HS-27A (cell line): Measurements from ENCODE around the gene TTC1.
A peak's percentile ranks its signal among the peaks of the same experiment; 100 is the strongest.
"Not testable (repeated sequence)": the region's sequence is repeated elsewhere in the genome, so short reads cannot be mapped to it uniquely, and the experiment has no call there.

Experiments
- DNase-seq: peaks from one replicate; pipeline ENCODE4 v3.0.0-alpha.2; 2012; ENCODE audit warnings: low read depth, missing footprints

TTC1 gene, protein sequence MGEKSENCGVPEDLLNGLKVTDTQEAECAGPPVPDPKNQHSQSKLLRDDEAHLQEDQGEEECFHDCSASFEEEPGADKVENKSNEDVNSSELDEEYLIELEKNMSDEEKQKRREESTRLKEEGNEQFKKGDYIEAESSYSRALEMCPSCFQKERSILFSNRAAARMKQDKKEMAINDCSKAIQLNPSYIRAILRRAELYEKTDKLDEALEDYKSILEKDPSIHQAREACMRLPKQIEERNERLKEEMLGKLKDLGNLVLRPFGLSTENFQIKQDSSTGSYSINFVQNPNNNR

DNA sequence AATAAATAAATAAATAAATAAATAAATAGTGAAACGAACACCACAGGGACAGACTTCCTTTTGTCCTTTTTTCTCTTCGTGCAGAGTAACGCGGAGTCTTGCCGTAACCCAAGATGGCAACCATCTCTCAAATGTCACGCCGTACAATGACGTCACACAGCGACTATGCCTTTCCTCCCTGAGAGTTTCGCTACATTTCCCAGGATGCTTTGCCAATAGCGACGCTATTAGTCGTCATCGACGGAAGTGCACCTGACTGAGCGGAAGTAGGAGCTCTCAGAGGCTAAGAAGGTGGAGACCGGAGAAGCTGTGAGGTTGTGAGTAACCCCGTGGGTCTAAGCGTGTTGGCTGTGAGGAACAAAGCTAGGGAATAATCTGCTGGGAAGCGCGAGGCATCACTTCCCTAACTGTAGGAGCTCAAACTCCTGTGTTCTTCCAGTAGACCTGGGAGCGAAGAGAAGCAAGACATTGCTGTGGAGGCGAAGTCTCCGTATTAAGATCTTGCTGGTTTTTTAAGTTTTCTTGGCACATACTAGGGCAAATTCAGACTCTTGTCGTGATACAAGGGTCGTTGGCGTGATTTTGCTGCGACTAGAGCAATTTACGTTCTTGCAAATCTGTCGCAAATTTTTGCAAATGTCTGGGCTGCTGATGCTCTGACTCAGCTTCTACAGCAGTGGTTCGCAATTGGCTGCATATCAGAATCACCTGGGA is at the start of gene TTC1:
TTC1 (plus strand) TSS at position 263 of the 714 bp plus-strand sequence. CDS start 1,390 bp downstream, outside the sequence.
- DNase-seq, result peak; percentile 91

GRCh38 chr5:159961176-159962160 is 47.5 kb upstream of the TTC1 start:
- DNase-seq, result no peak

- DNase-seq, result no peak
These were observed 46.7 kb upstream of the TTC1 start for GRCh38 chr5:159962214-159962613.

DNA sequence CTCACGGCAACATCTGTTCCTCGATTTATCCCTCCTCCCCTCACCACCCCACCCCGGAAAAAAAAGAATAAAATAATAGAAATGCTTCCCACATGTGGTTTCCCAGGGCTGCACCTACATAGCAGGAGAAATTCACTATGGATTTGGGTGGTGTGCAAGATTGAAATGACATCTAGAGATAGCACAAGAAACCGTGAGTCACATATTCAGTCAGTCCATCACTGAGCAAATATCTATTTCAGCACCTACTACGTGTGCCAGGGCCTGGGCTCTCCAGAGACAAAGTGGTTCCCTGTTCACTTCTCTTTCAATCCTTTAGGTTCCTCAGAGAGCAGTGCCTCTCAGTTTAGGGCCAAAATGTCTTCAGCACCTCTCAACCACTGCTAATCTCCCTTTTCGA is 45.0 kb upstream of the TTC1 start:
- DNase-seq, result no peak

GRCh38 chr5:159965031-159965837 is 43.7 kb upstream of the TTC1 start:
- DNase-seq, result no peak

GRCh38 chr5:159965838-159966128 is 43.2 kb upstream of the TTC1 start:
- DNase-seq, result not testable (repeated sequence)

DNA sequence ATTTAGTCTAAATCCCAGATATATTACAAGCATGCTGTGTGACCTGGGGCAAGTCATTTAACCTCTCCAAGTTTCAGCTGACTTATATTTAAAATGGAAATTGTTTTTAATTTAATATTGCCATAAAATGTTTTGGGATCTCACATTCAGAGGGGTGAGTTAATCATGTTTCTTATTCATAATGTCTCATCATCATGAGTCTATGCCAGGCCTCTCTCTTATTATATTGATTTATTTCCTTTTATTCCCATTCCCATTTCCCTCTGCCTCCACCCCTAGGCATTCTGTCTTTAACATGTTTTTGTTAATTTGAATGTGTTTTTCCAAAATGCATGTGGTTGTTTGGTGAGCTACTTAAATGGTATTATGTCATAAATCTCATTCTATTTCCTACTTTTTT is 39.0 kb upstream of the TTC1 start:
- no peak for DNase-seq

GRCh38 chr5:159971038-159971437 is 37.9 kb upstream of the TTC1 start:
- no peak for DNase-seq

GRCh38 chr5:159971514-159971913 is 37.4 kb upstream of the TTC1 start:
- DNase-seq, result no peak

GRCh38 chr5:159971931-159972461 is 36.9 kb upstream of the TTC1 start:
- DNase-seq, result no peak

DNA sequence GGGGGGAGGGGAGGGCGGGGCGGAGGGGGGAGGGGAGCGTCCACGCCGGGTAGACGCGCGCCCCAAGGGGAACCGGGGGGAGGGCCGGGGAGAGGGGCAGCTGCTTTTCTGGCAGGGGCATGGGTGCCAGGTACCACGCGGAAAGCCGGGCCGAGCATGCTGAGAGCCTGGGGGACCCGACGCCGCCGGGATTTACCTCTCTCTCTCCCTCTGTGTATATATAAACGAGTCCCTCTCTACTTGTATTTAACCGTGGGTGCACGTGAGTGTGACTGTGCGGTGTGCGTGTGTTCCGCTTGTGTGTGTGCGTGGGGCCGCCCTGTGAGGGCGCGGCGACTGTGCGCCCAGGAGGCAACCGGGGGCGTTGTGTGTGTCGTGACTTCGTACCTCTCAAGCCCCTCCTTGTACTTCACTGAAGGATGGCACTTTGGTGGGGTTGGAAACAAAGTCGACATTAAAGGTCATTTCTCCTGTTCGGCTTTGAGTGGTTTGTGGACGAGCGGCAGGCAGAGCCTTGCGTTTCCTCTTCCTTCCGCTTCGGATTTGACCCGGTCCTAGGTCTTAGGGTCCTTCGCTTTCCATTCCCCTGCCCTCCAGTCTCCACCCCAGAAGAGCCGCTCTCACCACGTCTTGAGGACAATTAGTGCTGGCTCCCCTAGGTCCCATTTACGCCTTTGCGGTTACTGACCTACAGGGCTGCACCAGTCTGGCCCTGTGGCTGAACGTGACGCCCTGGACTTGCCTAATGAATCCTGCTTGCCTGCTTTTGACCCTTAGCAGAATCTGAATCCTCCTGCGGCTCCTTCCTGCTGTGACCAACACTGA is 36.2 kb upstream of the TTC1 start:
- no peak for DNase-seq

DNA sequence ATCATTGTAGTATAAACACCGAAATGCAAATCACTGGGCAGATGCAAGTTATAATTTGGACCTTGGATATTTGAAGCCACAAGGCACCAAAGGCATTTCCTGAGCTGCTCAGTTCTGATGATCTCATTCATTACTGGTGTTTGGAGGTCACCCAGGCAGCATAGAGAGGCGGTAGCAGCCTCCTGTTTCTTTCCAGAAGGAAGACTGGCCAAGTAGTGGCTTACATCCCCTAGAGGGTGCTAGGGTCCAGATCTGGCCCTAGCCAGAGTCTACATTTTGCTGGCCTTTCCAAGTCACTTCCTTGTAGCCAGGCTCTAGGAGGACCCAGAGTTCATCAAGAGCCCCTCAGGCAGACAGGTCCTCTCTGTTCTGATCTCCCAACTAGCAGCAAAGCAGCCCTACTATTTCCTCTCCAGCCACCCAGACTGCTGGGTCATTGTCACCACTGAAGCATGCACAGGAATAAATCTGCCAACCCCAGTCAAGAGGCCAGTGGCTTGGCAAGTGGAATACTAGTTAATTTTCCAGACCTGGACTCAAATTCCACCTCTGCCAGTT is 33.4 kb upstream of the TTC1 start:
- DNase-seq, result peak; percentile 73

- DNase-seq, result no peak
These were observed 32.0 kb upstream of the TTC1 start for GRCh38 chr5:159976921-159977320.

- no peak for DNase-seq
These were observed 30.6 kb upstream of the TTC1 start for GRCh38 chr5:159978358-159978757.

GRCh38 chr5:159982421-159983173 is 26.3 kb upstream of the TTC1 start:
- DNase-seq, result no peak

DNA sequence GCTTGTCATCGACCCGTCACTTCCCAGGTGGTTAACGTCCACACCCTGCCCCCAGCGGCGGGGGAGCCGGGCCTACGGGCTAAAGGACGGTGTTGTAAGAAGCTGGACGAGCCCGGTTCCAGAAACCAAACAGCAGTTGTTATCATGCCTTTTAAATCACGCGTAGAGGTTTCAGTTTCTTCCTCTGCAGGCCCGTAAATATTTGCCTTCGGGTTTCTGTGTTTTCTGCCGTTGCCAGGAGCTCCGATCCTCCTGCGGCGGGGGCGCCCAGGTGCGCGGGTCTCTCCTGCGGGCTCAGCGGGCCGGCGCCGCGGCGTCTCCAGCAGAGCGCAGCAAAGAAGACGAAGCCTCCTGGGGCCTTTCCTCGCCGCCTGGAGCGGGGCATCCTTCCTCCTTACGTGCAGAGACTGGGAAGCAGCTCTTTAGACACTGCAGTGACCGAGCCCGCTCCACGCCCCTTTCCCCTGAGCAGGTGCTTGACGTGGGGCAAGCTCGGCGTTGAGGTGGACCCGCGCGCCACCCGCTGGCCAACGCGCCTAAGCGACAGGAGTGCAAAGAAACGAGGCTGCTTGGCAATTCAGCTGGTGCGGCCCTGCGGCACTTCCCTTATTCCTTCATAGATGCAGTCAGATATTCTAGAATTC is 21.8 kb upstream of the TTC1 start:
- no peak for DNase-seq

DNA sequence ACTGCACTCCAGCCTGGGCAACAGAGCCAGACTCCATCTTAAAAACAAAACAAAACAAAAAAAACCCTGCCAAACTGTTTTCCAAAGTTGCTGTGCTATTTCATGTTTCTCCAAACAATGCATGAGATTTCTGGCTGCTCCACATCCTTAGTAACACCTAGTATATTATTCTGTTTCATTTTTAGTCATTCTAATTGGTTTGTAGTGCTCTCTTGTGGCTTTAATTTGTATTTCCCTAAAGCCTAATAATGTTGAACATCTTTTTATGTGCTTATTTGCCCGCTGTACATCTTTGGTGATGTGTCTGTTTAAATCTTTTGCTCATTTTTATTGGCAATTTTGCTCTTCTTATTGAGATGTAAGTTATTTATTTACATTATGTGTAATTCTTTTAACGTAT is 18.4 kb upstream of the TTC1 start:
- DNase-seq, result no peak

- DNase-seq, result no peak
These were observed 16.4 kb upstream of the TTC1 start for GRCh38 chr5:159992566-159992965.

- DNase-seq, result no peak
These were observed 15.7 kb upstream of the TTC1 start for GRCh38 chr5:159993194-159993593.
